K562 (cell line): Measurements from ENCODE around the gene PLEKHO2. TPM values are rescaled to one million over a fixed set of nuclear protein-coding genes. Genes with fewer than 3 reads are reported as not detected.

Experiments
- ATAC-seq: fragments of 200-7000 bp; cut with Tn5 transposase; 3 replicates; pipeline ENCODE4 v1.9.1; 2020; ENCODE audit warnings: moderate library complexity
- BruUV-seq: library from RNA; stranded (reverse); fragments of 400-500 nt; replicated peaks from 2 replicates; lab custom pipeline; 2021; lab: Mats Ljungman, UMichigan
- CTCF ChIA-PET: fragments of 300-600 bp; formaldehyde crosslinking; extraction: SDS; loops from one replicate; lab custom pipeline; 2021; ENCODE audit warnings: low intra/inter-chr PET ratio; lab: Yijun Ruan, JAX
- POLR2A ChIA-PET: fragments of 300-600, 350-650 bp; sonication (Branson Sonifier 250); formaldehyde crosslinking; extraction: SDS; loops from one replicate; lab custom pipeline; 2021; ENCODE audit warnings: antibody characterized with exemption, inconsistent platforms; lab: Yijun Ruan, JAX
- DNase-seq, 4 experiments: peaks; one replicate each; pipeline versions ENCODE4 v3.0.0 to v3.0.0-alpha.2; 2011 to 2018; ENCODE audit warnings: low spot score in 3 of 4, mixed read lengths in 3 of 4; ENCODE audit errors: extremely low read depth in 1 of 4
- FAIRE-seq: peaks from 2 replicates; lab custom pipeline; 2011; peaks lifted over from hg19 to GRCh38; lab: Jason Lieb, UNC
- H2AFZ ChIP-seq: 2 replicates; pipeline ENCODE4 v1.6.0; 2011; ENCODE audit warnings: low read depth, low read length, control low read depth, inconsistent platforms
- H3K27ac ChIP-seq: fragments of 200-600 bp; 3 replicates; pipeline ENCODE4 v1.8.0; 2011; ENCODE audit warnings: low read depth, mild to moderate bottlenecking, control low read depth, inconsistent platforms, low read length, moderate library complexity, mixed read lengths; ENCODE audit errors: extremely low read depth
- H3K27me3 ChIP-seq, 2 experiments: fragments of 300-600 bp in 1 of 2; 2 replicates in 1 of 2; 3 replicates in 1 of 2; pipeline versions ENCODE4 v1.6.0 to v1.8.0; 2011; ENCODE audit warnings: inconsistent platforms in 2 of 2, low read length in 2 of 2, mild to moderate bottlenecking in 1 of 2, mixed read lengths in 1 of 2, moderate library complexity in 1 of 2; ENCODE audit not compliant: control insufficient read depth in 2 of 2, insufficient read depth in 2 of 2
- H3K36me3 ChIP-seq: fragments of 300-600 bp; 3 replicates; pipeline ENCODE4 v1.8.0; 2011; ENCODE audit warnings: mild to moderate bottlenecking, low read length, inconsistent platforms; ENCODE audit not compliant: control insufficient read depth, insufficient read depth
- H3K4me1 ChIP-seq, 2 experiments: fragments of 200-600 bp in 1 of 2; replicated peaks in 1 of 2; 2 replicates in 1 of 2; 3 replicates in 1 of 2; pipeline versions ENCODE4 v1.5.1 to v1.8.0; 2011; ENCODE audit warnings: inconsistent platforms in 2 of 2, low read length in 2 of 2, mild to moderate bottlenecking in 1 of 2, mixed read lengths in 1 of 2, moderate library complexity in 1 of 2; ENCODE audit not compliant: control insufficient read depth in 2 of 2, insufficient read depth in 2 of 2
- H3K4me2 ChIP-seq: 2 replicates; pipeline ENCODE4 v1.6.1; 2011; ENCODE audit warnings: low read length, control low read depth, inconsistent platforms, mixed read lengths; ENCODE audit not compliant: insufficient read depth
- H3K4me3 ChIP-seq: fragments of 200-600 bp; sonication (generic), shearing (Covaris generic); 2 replicates; pipeline ENCODE4 v1.5.1; 2016; ENCODE audit warnings: control low read depth, inconsistent platforms
- H3K79me2 ChIP-seq: fragments of 200-600 bp; 3 replicates; pipeline ENCODE4 v1.8.0; 2011; ENCODE audit warnings: low read length, inconsistent platforms; ENCODE audit not compliant: control insufficient read depth, insufficient read depth
- H3K9ac ChIP-seq, 2 experiments: 2 replicates each; pipeline versions ENCODE4 v1.6.0 to v1.6.1; 2011; ENCODE audit warnings: low read depth in 2 of 2, low read length in 2 of 2, control low read depth in 1 of 2, inconsistent platforms in 1 of 2, mild to moderate bottlenecking in 1 of 2, mixed read lengths in 1 of 2; ENCODE audit not compliant: insufficient read depth in 1 of 2
- H3K9me1 ChIP-seq: one replicate; pipeline ENCODE4 v1.6.0; 2011; ENCODE audit warnings: inconsistent platforms, mild to moderate bottlenecking, low read length, moderate library complexity; ENCODE audit not compliant: control insufficient read depth, insufficient read depth
- H3K9me3 ChIP-seq: replicated peaks from 2 replicates; pipeline ENCODE4 v1.5.1; 2011; ENCODE audit warnings: low read depth, low read length, inconsistent platforms; ENCODE audit not compliant: control insufficient read depth, insufficient read depth
- H4K20me1 ChIP-seq: replicated peaks from 2 replicates; pipeline ENCODE4 v1.6.1; 2011; ENCODE audit warnings: low read length, inconsistent platforms, mixed read lengths; ENCODE audit not compliant: control insufficient read depth, insufficient read depth
- ARHGAP35 ChIP-seq: fragments of 450-650 bp; IDR thresholded peaks from 2 replicates; pipeline ENCODE4 v1.6.1; 2018; ENCODE audit not compliant: partially characterized antibody
- BCL6 ChIP-seq: fragments of 250-450 bp; sonication (Bioruptor Pico); IDR thresholded peaks from 2 replicates; pipeline ENCODE4 v1.4.0; 2020
- CSDE1 ChIP-seq, 2 experiments: fragments of 450-650 bp; IDR thresholded peaks; 2 replicates each; pipeline ENCODE4 v1.6.1; 2016; ENCODE audit warnings: mild to moderate bottlenecking in 1 of 2
- HBP1 ChIP-seq: fragments of 450-650 bp; formaldehyde crosslinking; IDR thresholded peaks from 2 replicates; pipeline ENCODE4 v1.4.0; 2022; ENCODE audit warnings: missing genetic modification characterization
- MITF ChIP-seq: IDR thresholded peaks from 2 replicates; pipeline ENCODE4 v1.6.1; 2014; ENCODE audit warnings: antibody characterized with exemption
- MTA1 ChIP-seq: fragments of 450-650 bp; IDR thresholded peaks from 2 replicates; pipeline ENCODE4 v1.6.1; 2017; ENCODE audit warnings: borderline replicate concordance
- NFE2 ChIP-seq: IDR thresholded peaks from 2 replicates; pipeline ENCODE4 v1.6.1; 2014; ENCODE audit warnings: antibody characterized with exemption, low read depth
- PKNOX1 ChIP-seq: fragments of 450-650 bp; IDR thresholded peaks from 2 replicates; pipeline ENCODE4 v1.6.1; 2016
- TCF7 ChIP-seq: sonication (generic); IDR thresholded peaks from 2 replicates; pipeline ENCODE4 v1.6.1; 2016; ENCODE audit warnings: antibody characterized with exemption, borderline replicate concordance
- THRB ChIP-seq: fragments of 450-650 bp; formaldehyde crosslinking; conservative IDR thresholded peaks from 2 replicates; pipeline ENCODE4 v1.4.0; 2022; ENCODE audit warnings: mild to moderate bottlenecking, missing genetic modification characterization
- ZMIZ1 ChIP-seq, 2 experiments: fragments of 150-350 bp in 1 of 2; IDR thresholded peaks; 2 replicates each; pipeline ENCODE4 v1.6.1; 2012 to 2016; ENCODE audit warnings: low read depth in 2 of 2, low read length in 2 of 2, mild to moderate bottlenecking in 1 of 2, moderate library complexity in 1 of 2
- WGBS: fragments of 100-300 bp; shearing (Covaris generic); methylation state at CpG from one replicate; pipeline ENCODE4 v1.1.6; 2016; ENCODE audit warnings: low coverage, mixed read lengths; ENCODE audit not compliant: insufficient coverage; ENCODE audit errors: missing lambda C conversion rate; 5-methylcytosine and 5-hydroxymethylcytosine counted together
- in situ Hi-C: fragments of 300-500 bp; cut with MboI; formaldehyde crosslinking; loops from 4 replicates; pipeline ENCODE4 v1.15.0; 2018; ENCODE audit warnings: inconsistent platforms, mixed read lengths
- intact Hi-C: fragments of 100-400 bp; cut with micrococcal nuclease; formaldehyde crosslinking; loops from 2 replicates; pipeline ENCODE4 v1.14.2; 2022
- polyA plus RNA-seq, 8 experiments: library from polyadenylated mRNA; depleted of rRNA in 4 of 8; stranded (reverse) in 5 of 8; unstranded in 3 of 8; fragments of >200 nt; fragmentation: Nextera tagmentation in 2 of 8; fragmentation: Illumina TruSeq in 1 of 8; extraction: Ambion mirVana in 2 of 8; extraction: Trizol in 1 of 8; gene quantifications; 2 replicates each; pipeline versions ENCODE4 v1.2.1 to v1.2.3, GENCODE V29; 2011 to 2014; ENCODE audit warnings: inconsistent platforms in 1 of 8, missing spikeins in 1 of 8
- total RNA-seq, 7 experiments: library from RNA; depleted of rRNA in 6 of 7; stranded (reverse); fragments of >200 nt in 6 of 7; fragmentation: Illumina TruSeq in 2 of 7; extraction: Trizol in 2 of 7; gene quantifications; 2 replicates each; pipeline versions ENCODE4 v1.2.1 to v1.2.3, GENCODE V29; 2011 to 2021; ENCODE audit warnings: low replicate concordance in 1 of 7

Gene PLEKHO2
- total and polyA plus RNA-seq, 9 of the 15 experiments (the other 6 are each of a cell fraction or from before 2014, with no cell fraction given), result 0.24 to 8.8 (median 5.5) TPM

GRCh38 chr15:64842096-64842939 lies 603 bp downstream of the PLEKHO2 start:
- H2AFZ ChIP-seq, result peak overlapping the region; percentile 75
- FAIRE-seq, result peak; percentile 77
- peak overlapping the region; percentile 83 for H3K4me3 ChIP-seq
- peaks cover 3% of the 10 kb centered on the region for H3K9me1 ChIP-seq
- H3K79me2 ChIP-seq, result peaks cover 40% of the 10 kb centered on the region
- TSS peak; percentile 64 for BruUV-seq
- H3K9ac ChIP-seq, result peak overlapping the region; percentile 86 to 96
- intact Hi-C loops (no loop called here), in situ Hi-C loops (no loop called here)
- POLR2A ChIA-PET, result interaction anchor here (0.7 to 1.7 kb wide), 4 partner anchors 9 to 25 kb away, joined by 3 to 10 read pairs (median 4); no protein-coding TSS in a partner anchor
- peaks cover 34 to 39% of the 10 kb centered on the region in 2 experiments for H3K4me1 ChIP-seq
- CTCF ChIA-PET, result interaction anchor here (0.6 kb wide), 1 partner anchor 66 kb away, joined by 3 read pairs; no protein-coding TSS in a partner anchor
- ATAC-seq, result peak; percentile 6
- peak overlapping the region; percentile 81 for H3K27ac ChIP-seq
- peak overlapping the region; percentile 99 for H3K4me2 ChIP-seq
- no peaks in the 10 kb centered on the region for H3K27me3 ChIP-seq
- H3K9me3 ChIP-seq, result no peaks in the 10 kb centered on the region
- H3K36me3 ChIP-seq, result no peaks in the 10 kb centered on the region; the same call in 2 of the 3 replicates
- H4K20me1 ChIP-seq, result peaks cover under 1% of the 10 kb centered on the region; the same call in 1 of the 2 replicates
- WGBS, result 5% methylated on average over 25 of the region's 26 CpGs
- DNase-seq, result peak in 2 of 4 experiments; percentile 16 to 56
- TF ChIP-seq PKNOX1 (peak; percentile 35; the same call in 1 of the 2 replicates), BCL6 (CRISPR knock-in tag) (no peak), CSDE1 (IDR thresholded peaks at IDR 0.05) (0 out of 4 replicates have a peak, but pooled peaks of 1 of the 2 experiments have one; percentile 42), NFE2 (peak; percentile 51; the same call in 1 of the 2 replicates), MITF (no peak), ARHGAP35 (peak; percentile 42), HBP1 (CRISPR knock-in tag) (0 out of 2 replicates have a peak, but pooled peaks have one; percentile 67), MTA1 (0 out of 2 replicates have a peak, but pooled peaks have one; percentile 45), TCF7 (no peak), ZMIZ1 (IDR thresholded peaks at IDR 0.05; ENCODE audit: low read depth in 2 of 2, low read length in 2 of 2) (no peak), THRB (CRISPR knock-in tag) (peak; percentile 79; the same call in 1 of the 2 replicates)
